IMR-90 (cell line): ENCODE data around the gene AS3MT. TPM values are rescaled to one million over a fixed set of nuclear protein-coding genes. Genes with fewer than 3 reads are reported as not detected.
"Not testable (repeated sequence)": the region's sequence is repeated elsewhere in the genome, so short reads cannot be mapped to it uniquely, and the experiment has no call there.

ENCODE experiments used
- ATAC-seq: fragments of 200-7000 bp; cut with Tn5 transposase; 2 replicates; pipeline ENCODE4 v1.9.1; 2020; ENCODE audit warnings: low read depth, mild to moderate bottlenecking, moderate library complexity
- BruUV-seq: library from RNA; stranded (reverse); fragments of 400-500 nt; replicated peaks from 2 replicates; lab custom pipeline; 2021; lab: Mats Ljungman, UMichigan
- CTCF ChIA-PET: fragments of 300-600 bp; formaldehyde crosslinking; extraction: SDS; loops from one replicate; lab custom pipeline; 2021; ENCODE audit warnings: antibody characterized with exemption; lab: Yijun Ruan, JAX
- POLR2A ChIA-PET: fragments of 300-600 bp; sonication (Branson Sonifier 250); formaldehyde crosslinking; loops from one replicate; lab custom pipeline; 2022; ENCODE audit warnings: antibody characterized with exemption; ENCODE audit not compliant: unreplicated experiment; lab: Charles Lee
- DNase-seq: peaks from one replicate; pipeline ENCODE4 v3.0.0; 2013
- H2AFZ ChIP-seq: replicated peaks from 2 replicates; pipeline ENCODE3; 2013; ENCODE audit warnings: low read length, mild to moderate bottlenecking; ENCODE audit not compliant: poor library complexity
- H2AK5ac ChIP-seq: 2 replicates; pipeline ENCODE4 v1.6.1; 2013; ENCODE audit warnings: low read depth, low read length, inconsistent platforms
- H2AK9ac ChIP-seq: replicated peaks from 2 replicates; pipeline ENCODE3; 2013; ENCODE audit warnings: mild to moderate bottlenecking, low read depth, low read length, moderate library complexity; ENCODE audit not compliant: poor library complexity
- H2BK120ac ChIP-seq: 2 replicates; pipeline ENCODE4 v1.6.1; 2013; ENCODE audit warnings: low read depth, low read length, inconsistent platforms
- H2BK15ac ChIP-seq: 3 replicates; pipeline ENCODE4 v1.6.1; 2013; ENCODE audit warnings: low read depth, low read length, inconsistent platforms
- H2BK20ac ChIP-seq: 2 replicates; pipeline ENCODE4 v1.6.1; 2013; ENCODE audit warnings: low read depth, mild to moderate bottlenecking, inconsistent platforms, low read length, moderate library complexity
- H2BK5ac ChIP-seq: 2 replicates; pipeline ENCODE4 v1.6.1; 2013; ENCODE audit warnings: mild to moderate bottlenecking, low read depth, low read length, inconsistent platforms; ENCODE audit not compliant: poor library complexity, severe bottlenecking
- H3K14ac ChIP-seq: replicated peaks from 2 replicates; pipeline ENCODE4 v1.6.1; 2013; ENCODE audit warnings: low read depth, low read length, inconsistent platforms
- H3K18ac ChIP-seq: 2 replicates; pipeline ENCODE4 v1.6.1; 2013; ENCODE audit warnings: low read depth, low read length, control low read depth
- H3K23ac ChIP-seq: 2 replicates; pipeline ENCODE4 v1.6.1; 2013; ENCODE audit warnings: low read depth, low read length, inconsistent platforms
- H3K27ac ChIP-seq: 2 replicates; pipeline ENCODE4 v1.5.1; 2013; ENCODE audit warnings: mild to moderate bottlenecking, control low read depth, low read length; ENCODE audit not compliant: insufficient read depth
- H3K27me3 ChIP-seq: 2 replicates; pipeline ENCODE4 v1.6.1; 2013; ENCODE audit warnings: low read length; ENCODE audit not compliant: control insufficient read depth, insufficient read depth
- H3K36me3 ChIP-seq: 2 replicates; pipeline ENCODE4 v1.6.1; 2013; ENCODE audit warnings: low read length, mixed read lengths; ENCODE audit not compliant: control insufficient read depth, insufficient read depth
- H3K4ac ChIP-seq: 2 replicates; pipeline ENCODE4 v1.6.1; 2013; ENCODE audit warnings: low read depth, low read length, inconsistent platforms
- H3K4me1 ChIP-seq: 2 replicates; pipeline ENCODE4 v1.6.1; 2013; ENCODE audit warnings: low read length, mixed read lengths; ENCODE audit not compliant: control insufficient read depth, insufficient read depth
- H3K4me2 ChIP-seq: 2 replicates; pipeline ENCODE4 v1.6.1; 2013; ENCODE audit warnings: low read depth, mild to moderate bottlenecking, control low read depth, low read length, moderate library complexity
- H3K4me3 ChIP-seq: 2 replicates; pipeline ENCODE4 v1.5.1; 2013; ENCODE audit warnings: low read depth, mild to moderate bottlenecking, control low read depth, low read length, moderate library complexity; ENCODE audit not compliant: insufficient read depth
- H3K56ac ChIP-seq: 2 replicates; pipeline ENCODE4 v1.6.1; 2013; ENCODE audit warnings: low read length, inconsistent platforms; ENCODE audit not compliant: insufficient read depth; ENCODE audit errors: extremely low read depth
- H3K79me1 ChIP-seq, 2 experiments: 2 replicates each; pipeline ENCODE4 v1.6.1; 2013; ENCODE audit warnings: low read length in 2 of 2, inconsistent platforms in 1 of 2, low read depth in 1 of 2
- H3K9ac ChIP-seq: 2 replicates; pipeline ENCODE4 v1.6.1; 2013; ENCODE audit warnings: low read depth, low read length, control low read depth
- H3K9me1 ChIP-seq: 2 replicates; pipeline ENCODE4 v1.6.1; 2013; ENCODE audit warnings: low read length, inconsistent platforms; ENCODE audit not compliant: insufficient read depth
- H3K9me3 ChIP-seq: 2 replicates; pipeline ENCODE4 v1.6.1; 2013; ENCODE audit warnings: low read length; ENCODE audit not compliant: control insufficient read depth, insufficient read depth
- H4K20me1 ChIP-seq: 2 replicates; pipeline ENCODE4 v1.6.1; 2013; ENCODE audit warnings: low read length, inconsistent platforms; ENCODE audit not compliant: insufficient read depth
- H4K5ac ChIP-seq: 2 replicates; pipeline ENCODE4 v1.6.1; 2013; ENCODE audit warnings: mild to moderate bottlenecking, low read depth, low read length, control low read depth
- H4K8ac ChIP-seq, 2 experiments: 2 replicates each; pipeline ENCODE4 v1.6.1; 2013; ENCODE audit warnings: low read depth in 2 of 2, low read length in 2 of 2, control low read depth in 1 of 2, inconsistent platforms in 1 of 2
- H4K91ac ChIP-seq: 2 replicates; pipeline ENCODE4 v1.6.1; 2013; ENCODE audit warnings: low read depth, low read length, inconsistent platforms; ENCODE audit not compliant: insufficient read depth
- BHLHE40 ChIP-seq: fragments of 150-350 bp; IDR thresholded peaks from 2 replicates; pipeline ENCODE4 v1.6.1; 2016; ENCODE audit warnings: mild to moderate bottlenecking, low read depth, low read length
- CEBPB ChIP-seq: IDR thresholded peaks from 2 replicates; pipeline ENCODE4 v1.6.1; 2012; ENCODE audit warnings: low read depth, low read length, improper control_type of control experiment
- FOS ChIP-seq: fragments of 150-350 bp; IDR thresholded peaks from 2 replicates; pipeline ENCODE4 v1.6.1; 2016; ENCODE audit warnings: low read depth, low read length
- MAZ ChIP-seq: IDR thresholded peaks from 2 replicates; pipeline ENCODE4 v1.6.1; 2012; ENCODE audit warnings: low read depth, mild to moderate bottlenecking, low read length, improper control_type of control experiment, moderate library complexity, borderline replicate concordance
- MXI1 ChIP-seq: IDR thresholded peaks from 2 replicates; pipeline ENCODE4 v1.6.1; 2012; ENCODE audit warnings: low read depth, mild to moderate bottlenecking, low read length, moderate library complexity, borderline replicate concordance
- RCOR1 ChIP-seq: IDR thresholded peaks from 2 replicates; pipeline ENCODE4 v1.6.1; 2012; ENCODE audit warnings: mild to moderate bottlenecking, low read length, improper control_type of control experiment; ENCODE audit not compliant: insufficient replicate concordance
- USF2 ChIP-seq: fragments of 150-350 bp; IDR thresholded peaks from 2 replicates; pipeline ENCODE4 v1.6.1; 2017; ENCODE audit warnings: mild to moderate bottlenecking, antibody characterized with exemption, low read length, low read depth
- WGBS, 2 experiments: methylation state at CpG; one replicate each; pipeline versions ENCODE4 v1.1.5 to v1.1.7; 2013; ENCODE audit warnings: missing lambda C conversion rate in 2 of 2; ENCODE audit not compliant: insufficient read length in 1 of 2; ENCODE audit errors: extremely low coverage in 2 of 2; 5-methylcytosine and 5-hydroxymethylcytosine counted together
- dilution Hi-C: fragments of 300-500 bp; cut with HindIII; formaldehyde crosslinking; loops from one replicate; pipeline ENCODE4 v1.14.3; 2018; ENCODE audit warnings: low sequenced_read_pairs; ENCODE audit not compliant: unreplicated experiment
- in situ Hi-C: fragments of 300-500 bp; cut with MboI; formaldehyde crosslinking; loops from 3 replicates; pipeline ENCODE4 v1.14.3; 2019; ENCODE audit warnings: low sequenced_read_pairs, inconsistent platforms, mixed read lengths
- intact Hi-C: fragments of 100-400 bp; cut with micrococcal nuclease; formaldehyde crosslinking; loops from 2 replicates; pipeline ENCODE4 v1.10.0; 2022
- polyA plus RNA-seq, 3 experiments: library from polyadenylated mRNA; depleted of rRNA; stranded (reverse); fragments of >200 nt; gene quantifications; 2 replicates each; pipeline ENCODE4 v1.2.3, GENCODE V29; 2012; ENCODE audit warnings: low replicate concordance in 1 of 3
- total RNA-seq: library from RNA; depleted of rRNA; stranded (reverse); fragments of >200 nt; gene quantifications from 2 replicates; pipeline ENCODE4 v1.2.3, GENCODE V29; 2012

Gene AS3MT
- total and polyA plus RNA-seq, 2 of the 4 experiments (the other 2 are of a cell fraction), result 2.7 to 3.6 TPM

- CTCF ChIA-PET, BruUV-seq, dilution Hi-C loops: not testable (repeated sequence)
Measured at GRCh38 chr10:102855731-102856436, 13.4 kb upstream of the AS3MT start.

More at GRCh38 chr10:102855731-102856436, 13.4 kb upstream of the AS3MT start:
- Histone ChIP-seq H2BK5ac (peak overlapping the region; percentile 43), H2AFZ (peak overlapping the region; percentile 61), H2BK20ac (0 out of 2 replicates have a peak overlapping the region, but pooled peaks have one; percentile 33), H2BK120ac (peak overlapping the region; percentile 53; the same call in 1 of the 2 replicates), H3K27ac (peak overlapping the region; percentile 3; the same call in 1 of the 2 replicates), H2AK9ac (peak overlapping the region; percentile 17), H3K79me1 (peaks cover 11 to 29% of the 10 kb centered on the region in 2 experiments; a peak in 3 of 4 replicates)
- intact Hi-C loops, H3K4me3 ChIP-seq, H3K18ac ChIP-seq, POLR2A ChIA-PET, H3K14ac ChIP-seq, H3K4ac ChIP-seq, H3K23ac ChIP-seq, H3K9me1 ChIP-seq, H3K56ac ChIP-seq, H2BK15ac ChIP-seq, H3K36me3 ChIP-seq, H4K8ac ChIP-seq, H4K20me1 ChIP-seq, H3K9me3 ChIP-seq, H3K4me2 ChIP-seq, H3K27me3 ChIP-seq, in situ Hi-C loops, H2AK5ac ChIP-seq, H4K5ac ChIP-seq, H3K9ac ChIP-seq, H4K91ac ChIP-seq, H3K4me1 ChIP-seq: not testable (repeated sequence)
- WGBS, 2 experiments, result 35% methylated on average over 5 of the region's 11 CpGs; no CpG with 5 or more reads in 1 of the 2 experiments
- ATAC-seq (peak; percentile 65), DNase-seq (peak; percentile 96)
- TF ChIP-seq MXI1, result peak; percentile 58; the same call in 1 of the 2 replicates
- TF ChIP-seq USF2, result peak; percentile 29; the same call in 1 of the 2 replicates
- peak; percentile 60 for TF ChIP-seq BHLHE40
- TF ChIP-seq MAZ, result peak; percentile 39; the same call in 1 of the 2 replicates
- peak; percentile 52 for TF ChIP-seq CEBPB
- peak; percentile 94 for TF ChIP-seq FOS
- peak; percentile 96 for TF ChIP-seq RCOR1
